ENCODE data around the gene KCNF1. TPM values are rescaled to one million over a fixed set of nuclear protein-coding genes. Genes with fewer than 3 reads are reported as not detected.

Gene KCNF1
- total and polyA plus RNA-seq, 10 of the 15 experiments (the other 5 are each of a cell fraction or from before 2014, with no cell fraction given): not detected

GRCh38 chr2:10873790-10874437, 37.8 kb upstream of the KCNF1 start (continued):
- TF ChIP-seq E4F1 (IDR thresholded peaks at IDR 0.05; ENCODE audit: borderline replicate concordance, partially characterized antibody) (no peak), ZBTB11 (CRISPR knock-in tag; IDR thresholded peaks at IDR 0.05) (no peak), NRF1 (conservative IDR thresholded peaks at IDR 0.05; ENCODE audit: low read depth, low read length) (no peak), CHD4 (IDR thresholded peaks at IDR 0.05) (no peak), SP1 (IDR thresholded peaks at IDR 0.05; ENCODE audit: low read depth, low read length) (no peak), RUNX3 (IDR thresholded peaks at IDR 0.05; ENCODE audit: low read length) (peak; percentile 19; the same call in 1 of the 2 replicates), PBX3 (IDR thresholded peaks at IDR 0.05; ENCODE audit: insufficient replicate concordance, low read depth, low read length) (no peak), MEF2A (IDR thresholded peaks at IDR 0.05; ENCODE audit: insufficient read depth, low read depth, low read length) (no peak), CHD1 (IDR thresholded peaks at IDR 0.05; ENCODE audit: low read depth, low read length) (no peak), RBBP5 (conservative IDR thresholded peaks at IDR 0.05) (no peak), FOXM1 (IDR thresholded peaks at IDR 0.05; ENCODE audit: low read depth, low read length) (no peak), POLR2AphosphoS5 (IDR thresholded peaks at IDR 0.05; ENCODE audit: low read length) (no peak), HCFC1 (IDR thresholded peaks at IDR 0.05; ENCODE audit: low read length) (no peak), ZNF687 (IDR thresholded peaks at IDR 0.05) (peak; percentile 72), YY1 (IDR thresholded peaks at IDR 0.05; ENCODE audit: low read depth, low read length) (0 out of 2 replicates have a peak, but pooled peaks have one; percentile 10), BHLHE40 (IDR thresholded peaks at IDR 0.05; ENCODE audit: borderline replicate concordance in 1 of 2, low read depth in 2 of 2, low read length in 1 of 2) (no peak)
